HG02798 (cell line): ENCODE results near the gene CES2.
"Not testable (repeated sequence)": the region's sequence is repeated elsewhere in the genome, so short reads cannot be mapped to it uniquely, and the experiment has no call there.

Experiments
- ATAC-seq: cut with Tn5 transposase; IDR thresholded peaks from one replicate; pipeline ENCODE4 v1.9.1; 2021; ENCODE audit warnings: mild to moderate bottlenecking; ENCODE audit not compliant: unreplicated experiment, poor library complexity

The CES2 gene

DNA sequence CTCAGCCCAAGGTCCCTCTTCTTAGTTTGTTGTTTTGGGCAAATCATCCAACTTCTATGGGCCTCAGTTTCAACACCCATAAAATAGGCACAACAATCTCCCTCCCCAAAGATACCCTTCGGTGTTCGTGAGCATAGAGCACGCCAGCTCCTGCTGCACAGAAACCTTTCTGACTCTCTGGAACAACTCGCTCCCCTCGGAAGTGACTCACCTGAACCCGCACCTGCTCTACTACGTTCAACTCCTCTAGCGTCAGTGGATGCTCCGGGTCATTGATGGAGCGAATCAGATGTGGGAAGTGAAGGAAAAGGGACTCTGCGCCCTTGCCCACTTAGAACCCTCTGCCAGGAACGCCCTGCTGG, 1.6 kb upstream of the CES2 start:
- peak; percentile 11 for ATAC-seq

GRCh38 chr16:66934138-66934838, 1.0 kb upstream of the CES2 start, which contains the start of gene CIAO2B:
Gene CIAO2B (minus strand): TSS chr16:66934402. CDS start chr16:66934364, 38 bp downstream.
- ATAC-seq, result peak; percentile 85

DNA sequence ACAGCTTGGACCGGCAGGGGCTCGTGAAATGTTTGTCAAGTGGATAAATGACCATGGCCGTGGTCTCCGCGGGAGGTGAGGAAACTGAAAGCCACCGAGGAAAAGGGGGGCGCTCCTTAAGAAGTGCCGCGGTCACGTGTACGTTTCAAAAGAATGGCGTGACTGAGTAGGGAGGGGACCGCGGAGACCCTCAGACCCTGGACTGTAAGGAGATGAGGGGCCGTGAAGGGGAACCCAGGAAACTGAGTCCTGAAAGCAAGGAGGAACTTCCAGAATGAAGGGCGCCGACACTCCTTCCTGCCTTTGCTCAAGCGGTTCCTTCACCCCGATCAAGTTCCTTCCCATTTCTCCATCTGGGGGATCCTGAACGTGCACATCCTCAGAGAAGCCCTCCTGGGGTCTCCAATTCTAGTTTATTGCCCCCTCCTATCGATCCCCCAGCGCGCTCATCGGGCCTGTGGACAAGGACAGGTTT, 440 bp upstream of the CES2 start:
- not testable (repeated sequence) for ATAC-seq

DNA sequence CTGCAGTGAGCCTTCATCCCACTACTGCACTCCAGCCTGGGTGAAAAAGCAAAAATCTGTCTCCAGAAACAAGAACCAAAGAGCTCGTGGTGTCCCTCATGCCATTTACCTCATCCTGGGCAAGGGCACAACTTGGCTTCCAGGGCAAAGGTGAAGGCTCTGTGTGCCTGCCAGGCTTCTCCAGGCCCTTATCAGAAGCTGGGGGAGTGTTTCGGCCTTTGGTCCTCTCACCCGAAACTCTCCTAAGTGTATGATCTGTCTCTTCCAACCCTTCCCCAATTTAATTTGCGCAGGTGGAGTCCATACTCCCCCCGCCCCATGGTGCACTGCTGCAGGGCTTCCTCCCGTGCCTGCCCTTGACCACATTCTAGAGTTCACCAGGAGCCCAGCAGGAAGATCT, 1.1 kb downstream of the CES2 start:
- ATAC-seq, result no peak

DNA sequence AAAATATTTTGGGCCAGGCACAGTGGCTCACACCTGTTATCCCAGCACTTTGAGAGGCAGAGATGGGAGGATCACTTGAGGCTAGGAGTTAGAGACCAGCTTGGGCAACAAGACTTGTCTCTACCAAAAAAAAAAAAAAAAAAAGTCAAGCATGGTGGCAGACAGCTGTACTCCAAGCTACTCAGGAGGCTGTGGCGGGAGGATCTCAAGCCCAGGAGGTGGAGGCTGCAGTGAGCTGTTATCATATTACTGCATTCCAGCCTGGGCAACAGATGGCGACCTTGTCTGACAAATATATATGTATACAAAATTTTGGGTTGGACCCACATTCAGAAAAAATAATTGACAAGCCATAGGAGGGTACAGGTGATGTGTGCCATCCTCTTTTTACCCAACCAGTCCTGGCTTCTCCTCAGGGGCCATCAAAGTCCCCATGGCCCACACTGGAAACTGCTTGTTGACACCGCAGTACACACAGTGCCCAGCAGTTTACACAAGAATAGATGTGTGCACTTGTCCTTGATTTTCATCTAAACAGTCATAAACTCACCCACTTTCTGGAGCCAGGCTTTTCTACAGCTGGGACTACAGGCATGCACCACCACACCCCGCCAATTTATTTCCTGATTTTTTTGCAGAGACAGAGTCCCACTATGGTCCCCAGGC, 1.7 kb downstream of the CES2 start:
- no peak for ATAC-seq

DNA sequence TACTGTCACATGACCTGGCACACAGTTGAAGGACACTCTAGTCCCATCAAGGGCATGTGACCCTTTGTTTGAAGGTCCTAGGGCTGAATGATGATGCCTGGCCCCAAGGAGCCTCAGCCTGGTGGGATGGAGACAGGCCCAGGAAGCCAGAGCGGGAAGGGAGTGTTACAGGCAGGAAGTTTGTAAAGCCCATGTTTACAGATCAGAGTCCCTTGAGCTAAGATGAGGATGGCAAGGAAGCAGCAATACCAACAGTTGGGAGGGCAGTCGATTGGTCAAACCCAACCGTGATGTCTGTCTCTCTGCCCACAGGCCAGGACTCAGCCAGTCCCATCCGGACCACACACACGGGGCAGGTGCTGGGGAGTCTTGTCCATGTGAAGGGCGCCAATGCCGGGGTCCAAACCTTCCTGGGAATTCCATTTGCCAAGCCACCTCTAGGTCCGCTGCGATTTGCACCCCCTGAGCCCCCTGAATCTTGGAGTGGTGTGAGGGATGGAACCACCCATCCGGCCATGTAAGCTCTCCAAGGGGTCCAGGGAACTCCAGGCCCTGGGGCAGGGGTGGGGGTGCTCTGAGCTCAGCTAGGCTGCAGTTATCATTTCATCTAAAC, 2.5 kb downstream of the CES2 start:
- ATAC-seq, result no peak

- no peak for ATAC-seq
Measured at GRCh38 chr16:66939366-66939765, 4.0 kb downstream of the CES2 start.

- no peak for ATAC-seq
Measured at GRCh38 chr16:66940236-66940635, 4.9 kb downstream of the CES2 start.

DNA sequence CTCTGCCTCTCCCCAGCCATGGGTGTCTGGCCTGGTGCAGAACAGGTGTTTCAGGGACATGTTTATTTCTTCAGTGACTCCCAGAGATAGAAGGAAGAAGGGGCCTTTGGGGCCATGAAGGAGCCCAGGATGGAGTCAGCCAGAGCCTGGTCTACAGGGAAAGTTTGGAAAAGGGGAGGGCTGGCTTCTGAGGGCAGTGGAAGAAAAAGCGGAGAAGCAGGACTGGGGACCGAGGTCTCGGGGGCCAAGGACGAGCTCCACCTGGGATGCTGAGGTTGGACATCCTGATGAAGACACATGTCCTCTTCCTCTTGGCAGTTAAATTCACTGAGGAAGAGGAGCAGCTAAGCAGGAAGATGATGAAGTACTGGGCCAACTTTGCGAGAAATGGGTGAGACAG, 7.7 kb downstream of the CES2 start:
- ATAC-seq, result no peak

DNA sequence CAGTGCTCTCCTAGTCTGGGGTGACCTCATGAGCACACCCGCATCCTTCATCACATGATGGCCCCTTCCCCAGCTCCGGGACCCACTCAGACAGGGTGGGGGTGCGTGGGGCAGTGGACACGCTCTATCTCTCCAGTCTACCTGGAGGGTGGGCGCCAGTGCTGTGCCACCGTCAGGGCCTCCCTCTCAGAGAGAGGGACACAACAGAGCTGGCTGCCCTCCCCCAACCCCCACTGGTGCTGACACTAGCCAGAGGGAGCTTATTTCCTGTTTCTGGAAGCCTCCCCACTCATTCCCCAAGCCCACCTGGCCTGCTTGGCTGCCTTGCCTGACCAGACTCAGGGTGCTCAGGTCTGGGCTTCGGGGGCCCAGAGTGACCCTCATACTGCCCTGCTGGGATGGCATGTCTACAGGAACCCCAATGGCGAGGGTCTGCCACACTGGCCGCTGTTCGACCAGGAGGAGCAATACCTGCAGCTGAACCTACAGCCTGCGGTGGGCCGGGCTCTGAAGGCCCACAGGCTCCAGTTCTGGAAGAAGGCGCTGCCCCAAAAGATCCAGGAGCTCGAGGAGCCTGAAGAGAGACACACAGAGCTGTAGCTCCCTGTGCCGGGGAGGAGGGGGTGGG, 8.2 kb downstream of the CES2 start:
- ATAC-seq, result no peak

GRCh38 chr16:66944054-66944441, 8.7 kb downstream of the CES2 start:
- ATAC-seq, result no peak

DNA sequence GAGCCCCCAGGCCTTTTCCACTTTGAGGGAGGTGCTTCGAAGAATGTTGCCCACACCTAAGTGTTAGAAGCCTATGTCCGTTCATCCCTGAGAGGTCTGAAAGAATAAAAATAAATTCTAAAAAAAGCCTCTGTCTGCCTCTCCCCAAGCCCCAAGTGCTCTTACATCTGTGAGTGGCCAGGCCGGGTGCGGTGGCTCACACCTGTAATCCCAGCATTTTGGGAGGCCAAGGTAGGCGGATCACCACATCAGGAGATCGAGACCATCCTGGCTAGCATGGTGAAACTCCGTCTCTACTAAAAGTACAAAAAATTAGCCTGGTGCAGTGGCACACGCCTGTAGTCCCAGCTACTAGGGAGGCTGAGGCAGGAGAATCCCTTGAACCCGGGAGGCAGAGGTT, 9.7 kb downstream of the CES2 start:
- ATAC-seq, result not testable (repeated sequence)

DNA sequence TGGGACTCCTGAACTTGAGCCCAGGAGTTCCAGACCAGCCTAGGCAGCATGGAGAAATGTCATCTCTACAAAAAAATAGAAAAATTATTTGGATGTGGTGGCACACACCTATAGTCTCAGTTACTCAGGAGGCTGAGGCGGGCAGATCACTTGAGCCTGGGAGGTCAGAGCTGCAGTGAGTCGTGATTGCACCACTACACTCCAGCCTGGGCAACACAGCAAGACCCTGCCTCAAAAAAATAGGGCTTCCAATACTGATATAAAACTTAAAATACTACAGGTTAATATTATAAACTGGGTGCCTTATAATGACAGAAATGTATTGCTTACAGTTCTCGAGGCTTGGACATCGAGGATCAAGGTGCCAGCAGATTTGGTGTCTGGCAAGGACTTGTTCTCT, 10.6 kb downstream of the CES2 start:
- no peak for ATAC-seq

DNA sequence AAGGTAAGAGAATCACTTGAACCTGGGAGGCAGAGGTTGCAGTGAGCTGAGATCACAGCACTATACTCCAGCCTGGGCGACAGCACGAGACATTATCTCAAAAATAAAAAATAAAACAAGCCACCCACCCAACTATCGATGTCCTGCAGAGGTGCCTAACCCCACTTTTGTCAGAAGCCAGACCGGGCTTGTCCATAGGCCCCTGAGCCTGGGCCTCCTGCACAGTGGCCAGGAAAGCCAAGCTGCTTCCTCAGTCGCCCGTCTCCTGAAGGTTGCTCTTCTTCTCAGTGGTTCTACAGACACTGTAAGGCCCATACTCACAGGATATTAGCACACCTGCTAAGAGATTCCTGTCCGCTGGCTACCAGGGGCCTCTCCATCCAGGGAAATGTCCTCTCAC, 11.2 kb downstream of the CES2 start:
- ATAC-seq, result no peak

- no peak for ATAC-seq
Measured at GRCh38 chr16:66946974-66947301, 11.6 kb downstream of the CES2 start.

GRCh38 chr16:66947302-66948065, 12.2 kb downstream of the CES2 start:
- peak; percentile 70 for ATAC-seq

- no peak for ATAC-seq
Measured at GRCh38 chr16:66948134-66948836, 13.0 kb downstream of the CES2 start.

GRCh38 chr16:66948837-66949225, 13.5 kb downstream of the CES2 start:
- no peak for ATAC-seq

DNA sequence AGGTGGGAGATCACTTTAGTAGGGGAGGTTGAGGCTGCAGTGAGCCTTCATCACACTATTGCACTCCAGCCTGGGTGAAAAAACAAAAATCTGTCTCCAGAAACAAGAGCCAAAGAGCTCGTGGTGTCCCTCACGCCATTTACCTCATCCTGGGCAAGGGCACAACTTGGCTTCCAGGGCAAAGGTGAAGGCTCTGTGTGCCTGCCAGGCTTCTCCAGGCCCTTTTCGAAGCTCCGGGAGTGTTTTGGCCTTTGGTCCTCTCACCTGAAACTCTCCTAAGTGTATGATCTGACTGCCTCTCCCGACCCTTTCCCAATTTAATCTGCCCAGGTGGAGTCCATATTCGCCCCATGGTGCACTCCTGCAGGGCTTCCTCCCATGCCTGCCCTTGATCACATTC, 14.2 kb downstream of the CES2 start:
- ATAC-seq, result no peak

DNA sequence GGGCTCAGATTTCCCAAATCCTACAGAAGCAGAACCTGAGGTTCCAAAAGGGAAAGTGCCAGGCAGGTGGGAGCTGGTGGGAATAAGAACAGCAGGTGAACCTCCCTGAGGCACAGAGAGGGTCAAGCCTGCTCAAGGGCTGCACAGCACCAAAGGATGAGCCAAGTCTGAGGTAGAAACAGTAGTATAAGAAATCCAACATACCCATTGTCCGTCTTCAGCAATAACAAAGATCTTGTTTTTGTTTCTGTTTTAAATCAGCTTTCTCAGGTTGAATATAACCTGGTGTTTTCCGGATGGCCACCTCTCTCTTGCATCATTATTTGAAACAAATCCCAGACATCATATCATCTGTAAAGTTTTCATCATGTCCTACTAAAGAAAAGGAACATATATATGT, 15.1 kb downstream of the CES2 start:
- ATAC-seq, result no peak
